DND-41 (cell line): ENCODE results near the gene SNN.

Experiments used
- ATAC-seq: fragments of 200-7000 bp; cut with Tn5 transposase; 3 replicates; pipeline ENCODE4 v1.9.1; 2021; ENCODE audit warnings: low read depth; ENCODE audit not compliant: insufficient read depth
- DNase-seq: peaks from one replicate; pipeline ENCODE4 v3.0.0-alpha.2; 2020
- H2AFZ ChIP-seq: 2 replicates; pipeline ENCODE4 v1.6.0; 2012; ENCODE audit warnings: low read depth, low read length
- H3K27ac ChIP-seq: 2 replicates; pipeline ENCODE4 v1.5.1; 2012; ENCODE audit warnings: low read length, inconsistent platforms
- H3K27me3 ChIP-seq: fragments of 200-600 bp; sonication (generic); 2 replicates; pipeline ENCODE4 v1.6.0; 2012; ENCODE audit warnings: low read length, mild to moderate bottlenecking, inconsistent platforms; ENCODE audit not compliant: insufficient read depth, poor library complexity
- H3K36me3 ChIP-seq: 2 replicates; pipeline ENCODE4 v1.5.1; 2012; ENCODE audit warnings: low read length, inconsistent platforms; ENCODE audit not compliant: insufficient read depth
- H3K4me1 ChIP-seq: 2 replicates; pipeline ENCODE4 v1.5.1; 2012; ENCODE audit warnings: mild to moderate bottlenecking, low read length; ENCODE audit not compliant: insufficient read depth
- H3K4me2 ChIP-seq: 2 replicates; pipeline ENCODE4 v1.6.0; 2012; ENCODE audit warnings: mild to moderate bottlenecking, moderate library complexity, low read length, inconsistent platforms; ENCODE audit not compliant: insufficient read depth
- H3K4me3 ChIP-seq, 2 experiments: fragments of 200-600 bp in 1 of 2; shearing (Covaris generic) in 1 of 2; 2 replicates each; pipeline ENCODE4 v1.5.1; 2012 to 2016; ENCODE audit warnings: inconsistent platforms in 2 of 2, low read length in 2 of 2, mild to moderate bottlenecking in 2 of 2, low read depth in 1 of 2, moderate library complexity in 1 of 2
- H3K79me2 ChIP-seq: 2 replicates; pipeline ENCODE4 v1.6.0; 2012; ENCODE audit warnings: low read length, inconsistent platforms; ENCODE audit not compliant: insufficient read depth
- H3K9ac ChIP-seq: 2 replicates; pipeline ENCODE4 v1.6.0; 2012; ENCODE audit warnings: low read depth, mild to moderate bottlenecking, inconsistent platforms, low read length, moderate library complexity
- H3K9me3 ChIP-seq: 2 replicates; pipeline ENCODE4 v1.5.1; 2012; ENCODE audit warnings: low read length, moderate library complexity, mild to moderate bottlenecking, inconsistent platforms; ENCODE audit not compliant: insufficient read depth, severe bottlenecking
- H4K20me1 ChIP-seq: 2 replicates; pipeline ENCODE4 v1.6.0; 2012; ENCODE audit warnings: low read length; ENCODE audit not compliant: insufficient read depth
- CTCF ChIP-seq: IDR thresholded peaks from 2 replicates; pipeline ENCODE4 v1.5.1; 2012; ENCODE audit warnings: borderline replicate concordance, low read length, moderate library complexity, mild to moderate bottlenecking; ENCODE audit not compliant: poor library complexity, severe bottlenecking; ENCODE audit errors: extremely low read depth
- EZH2 ChIP-seq: IDR thresholded peaks from 3 replicates; pipeline ENCODE4 v1.6.1; 2012; ENCODE audit warnings: borderline replicate concordance, low read depth, mild to moderate bottlenecking, moderate library complexity, low read length, inconsistent platforms; ENCODE audit not compliant: severe bottlenecking

SNN gene

GRCh38 chr16:11683145-11683544 is 14.9 kb downstream of the SNN start:
- no peaks in the 10 kb centered on the region for H3K9me3 ChIP-seq
- peaks cover 91% of the 10 kb centered on the region for H3K36me3 ChIP-seq
- H3K79me2 ChIP-seq = no peaks in the 10 kb centered on the region
- H3K4me1 ChIP-seq = no peaks in the 10 kb centered on the region
- no peak overlapping the region for H3K9ac ChIP-seq
- no peak overlapping the region for H3K4me2 ChIP-seq
- H3K4me3 ChIP-seq = no peak overlapping the region
- TF ChIP-seq CTCF = no peak
- no peak for TF ChIP-seq EZH2
- H2AFZ ChIP-seq = no peak overlapping the region
- no peak overlapping the region for H3K27ac ChIP-seq
- peaks cover 6% of the 10 kb centered on the region for H4K20me1 ChIP-seq
- no peaks in the 10 kb centered on the region for H3K27me3 ChIP-seq
- DNase-seq (no peak), ATAC-seq (no peak)

- TF ChIP-seq EZH2 = no peak
- no peak for TF ChIP-seq CTCF
- Histone ChIP-seq H3K27ac (no peak overlapping the region), H3K4me2 (no peak overlapping the region), H3K9me3 (no peaks in the 10 kb centered on the region), H3K4me1 (no peaks in the 10 kb centered on the region), H3K27me3 (no peaks in the 10 kb centered on the region), H3K4me3 (no peak overlapping the region), H3K9ac (no peak overlapping the region), H2AFZ (no peak overlapping the region), H3K79me2 (no peaks in the 10 kb centered on the region), H3K36me3 (peaks cover 89% of the 10 kb centered on the region), H4K20me1 (no peaks in the 10 kb centered on the region; the same call in 1 of the 2 replicates)
- no peak for DNase-seq
- no peak for ATAC-seq
Observed at GRCh38 chr16:11684231-11685025, 16.2 kb downstream of the SNN start.

GRCh38 chr16:11685844-11686618 is 17.8 kb downstream of the SNN start:
- no peaks in the 10 kb centered on the region; the same call in 1 of the 2 replicates for H4K20me1 ChIP-seq
- DNase-seq (no peak), ATAC-seq (no peak)
- no peak overlapping the region for H3K4me3 ChIP-seq
- no peaks in the 10 kb centered on the region for H3K79me2 ChIP-seq
- H2AFZ ChIP-seq = no peak overlapping the region
- H3K36me3 ChIP-seq = peaks cover 90% of the 10 kb centered on the region
- H3K4me2 ChIP-seq = no peak overlapping the region
- H3K4me1 ChIP-seq = no peaks in the 10 kb centered on the region
- no peak overlapping the region for H3K9ac ChIP-seq
- H3K9me3 ChIP-seq = no peaks in the 10 kb centered on the region
- no peak overlapping the region for H3K27ac ChIP-seq
- H3K27me3 ChIP-seq = no peaks in the 10 kb centered on the region
- TF ChIP-seq CTCF (no peak), EZH2 (no peak)
